Stimulated activated CD8-positive, alpha-beta memory T cell treated with anti-CD3 and anti-CD28 coated beads, Interleukin-7, amount 100 ng/mL, for 1 hour (primary cell): ENCODE results near the gene TRAK2.
"Not testable (repeated sequence)": the region's sequence is repeated elsewhere in the genome, so short reads cannot be mapped to it uniquely, and the experiment has no call there.

Source experiments
- DNase-seq, 2 donors: peaks; one replicate each; pipeline ENCODE4 v3.0.0-alpha.2; 2020; ENCODE audit warnings: low read depth in 2 of 2

Gene TRAK2

GRCh38 chr2:201419057-201419635 is 32.1 kb downstream of the TRAK2 start:
- no peak for DNase-seq

- DNase-seq = no peak
Observed at GRCh38 chr2:201415149-201415548, 36.1 kb downstream of the TRAK2 start.

GRCh38 chr2:201414099-201415023 is 36.9 kb downstream of the TRAK2 start:
- no peak for DNase-seq

- no peak for DNase-seq
Observed at GRCh38 chr2:201413552-201413951, 37.7 kb downstream of the TRAK2 start.

GRCh38 chr2:201413143-201413542 is 38.1 kb downstream of the TRAK2 start:
- no peak for DNase-seq

GRCh38 chr2:201411421-201411820 is 39.8 kb downstream of the TRAK2 start:
- no peak for DNase-seq

GRCh38 chr2:201408931-201409330 is 42.3 kb downstream of the TRAK2 start:
- DNase-seq = no peak

- no peak for DNase-seq
Observed at GRCh38 chr2:201407265-201407664, 44.0 kb downstream of the TRAK2 start.

GRCh38 chr2:201406077-201406662 is 45.1 kb downstream of the TRAK2 start:
- DNase-seq = no peak

- DNase-seq = no peak
Observed at GRCh38 chr2:201404699-201405280, 46.5 kb downstream of the TRAK2 start.

- DNase-seq = no peak
Observed at GRCh38 chr2:201403880-201404279, 47.4 kb downstream of the TRAK2 start.

GRCh38 chr2:201402651-201403562 is 48.4 kb downstream of the TRAK2 start:
- DNase-seq = no peak

- no peak for DNase-seq
Observed at GRCh38 chr2:201401815-201402214, 49.4 kb downstream of the TRAK2 start.

GRCh38 chr2:201396595-201396994 is 54.7 kb downstream of the TRAK2 start:
- DNase-seq = no peak

- DNase-seq = no peak
Observed at GRCh38 chr2:201383136-201383535, 68.1 kb downstream of the TRAK2 start.

- no peak for DNase-seq
Observed at GRCh38 chr2:201378496-201379397, 72.5 kb downstream of the TRAK2 start.

GRCh38 chr2:201377218-201377617 is 74.0 kb downstream of the TRAK2 start:
- no peak for DNase-seq

GRCh38 chr2:201369775-201370174 is 81.5 kb downstream of the TRAK2 start:
- DNase-seq = no peak

GRCh38 chr2:201369318-201369717 is 81.9 kb downstream of the TRAK2 start:
- DNase-seq = not testable (repeated sequence)

GRCh38 chr2:201366146-201366545 is 85.1 kb downstream of the TRAK2 start:
- no peak for DNase-seq
